Vagina (tissue), 2 donors: ENCODE results near the gene HOPX.

Experiments used
- POLR2AphosphoS5 ChIP-seq, 2 donors: sonication (generic); formaldehyde crosslinking; IDR thresholded peaks; one replicate each; pipeline ENCODE4 v1.9.0; 2017; ENCODE audit warnings: antibody characterized with exemption in 2 of 2, mild to moderate bottlenecking in 2 of 2, low read depth in 1 of 2; ENCODE audit not compliant: insufficient read depth in 1 of 2
- TF ChIP-seq, protein P1 (sequence below), 3 experiments: fragments of 450-650 bp in 2 of 3; fragments of 200-600 bp in 1 of 3; sonication (generic) in 1 of 3; IDR thresholded peaks; one replicate each; pipeline ENCODE4 v1.5.1; 2017 to 2019; ENCODE audit warnings: antibody characterized with exemption in 3 of 3, mild to moderate bottlenecking in 2 of 3, moderate library complexity in 2 of 3

- TF ChIP-seq POLR2AphosphoS5 (IDR thresholded peaks at IDR 0.05; ENCODE audit: insufficient read depth in 1 of 2, low read depth in 1 of 2), result no peak
- TF ChIP-seq, protein P1, sequence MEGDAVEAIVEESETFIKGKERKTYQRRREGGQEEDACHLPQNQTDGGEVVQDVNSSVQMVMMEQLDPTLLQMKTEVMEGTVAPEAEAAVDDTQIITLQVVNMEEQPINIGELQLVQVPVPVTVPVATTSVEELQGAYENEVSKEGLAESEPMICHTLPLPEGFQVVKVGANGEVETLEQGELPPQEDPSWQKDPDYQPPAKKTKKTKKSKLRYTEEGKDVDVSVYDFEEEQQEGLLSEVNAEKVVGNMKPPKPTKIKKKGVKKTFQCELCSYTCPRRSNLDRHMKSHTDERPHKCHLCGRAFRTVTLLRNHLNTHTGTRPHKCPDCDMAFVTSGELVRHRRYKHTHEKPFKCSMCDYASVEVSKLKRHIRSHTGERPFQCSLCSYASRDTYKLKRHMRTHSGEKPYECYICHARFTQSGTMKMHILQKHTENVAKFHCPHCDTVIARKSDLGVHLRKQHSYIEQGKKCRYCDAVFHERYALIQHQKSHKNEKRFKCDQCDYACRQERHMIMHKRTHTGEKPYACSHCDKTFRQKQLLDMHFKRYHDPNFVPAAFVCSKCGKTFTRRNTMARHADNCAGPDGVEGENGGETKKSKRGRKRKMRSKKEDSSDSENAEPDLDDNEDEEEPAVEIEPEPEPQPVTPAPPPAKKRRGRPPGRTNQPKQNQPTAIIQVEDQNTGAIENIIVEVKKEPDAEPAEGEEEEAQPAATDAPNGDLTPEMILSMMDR (IDR thresholded peaks at IDR 0.05), result no peak
Observed at GRCh38 chr4:56703378-56703777, 22.3 kb upstream of the HOPX start.
